SK-MEL-5 (cell line): ENCODE measurements around the gene TEX36. TPM values are rescaled to one million over a fixed set of nuclear protein-coding genes. Genes with fewer than 3 reads are reported as not detected.
"Not testable (repeated sequence)": the region's sequence is repeated elsewhere in the genome, so short reads cannot be mapped to it uniquely, and the experiment has no call there.

Experiments used
- DNase-seq: peaks from one replicate; pipeline ENCODE4 v3.0.0-alpha.2; 2016; ENCODE audit warnings: low read depth, low spot score
- in situ Hi-C: cut with HindIII; loops from 2 replicates; pipeline ENCODE4 v1.10.0; 2016; ENCODE audit warnings: low sequenced_read_pairs, high pct_unique_total_duplicates, low pct_unique_long_range_greater_than_20kb
- total RNA-seq: library from RNA; depleted of rRNA; stranded (reverse); fragments of >200 nt; shearing (Covaris generic); gene quantifications from 2 replicates; pipeline ENCODE4 v1.2.3, GENCODE V29; 2014

TEX36 gene
- total RNA-seq, 1 experiment from 2014 or later: not detected

DNA sequence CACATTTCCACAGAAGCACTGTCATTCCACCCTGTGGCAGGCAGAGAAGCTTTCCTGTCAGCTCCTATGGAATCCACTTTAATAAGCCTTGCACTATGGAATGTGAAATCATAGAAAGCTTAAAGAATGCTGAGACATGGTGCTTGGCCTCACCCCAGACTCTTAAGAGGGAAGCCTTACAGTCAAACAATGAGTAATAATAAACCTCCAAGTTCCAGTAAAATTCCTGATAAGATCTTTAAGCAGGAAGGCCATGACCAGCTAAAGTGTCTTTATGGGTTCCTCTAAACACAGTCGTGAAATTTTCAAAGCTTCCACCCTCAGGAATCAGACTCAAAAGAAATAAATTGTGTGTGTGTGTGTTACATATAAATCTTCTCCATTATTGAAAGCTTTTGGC, 11.9 kb upstream of the TEX36 start:
- no peak for DNase-seq
- in situ Hi-C loops: no loop called here

DNA sequence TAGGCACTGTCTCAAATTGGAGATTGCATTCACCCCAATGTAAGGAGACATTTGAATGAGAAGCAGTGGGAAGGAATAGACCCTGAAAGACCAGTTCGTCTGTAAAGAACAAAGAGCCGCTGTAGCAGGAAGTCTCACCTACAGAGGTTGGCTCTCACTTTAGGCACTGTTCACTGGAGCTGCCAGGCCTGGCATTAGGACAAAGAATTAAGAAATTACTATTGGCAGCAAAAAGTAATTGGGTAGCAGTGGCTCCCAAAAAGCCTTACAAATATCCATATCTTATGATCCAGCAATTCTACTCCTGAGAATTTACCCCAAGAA, 10.5 kb upstream of the TEX36 start:
- in situ Hi-C loops: no loop called here
- DNase-seq: no peak

DNA sequence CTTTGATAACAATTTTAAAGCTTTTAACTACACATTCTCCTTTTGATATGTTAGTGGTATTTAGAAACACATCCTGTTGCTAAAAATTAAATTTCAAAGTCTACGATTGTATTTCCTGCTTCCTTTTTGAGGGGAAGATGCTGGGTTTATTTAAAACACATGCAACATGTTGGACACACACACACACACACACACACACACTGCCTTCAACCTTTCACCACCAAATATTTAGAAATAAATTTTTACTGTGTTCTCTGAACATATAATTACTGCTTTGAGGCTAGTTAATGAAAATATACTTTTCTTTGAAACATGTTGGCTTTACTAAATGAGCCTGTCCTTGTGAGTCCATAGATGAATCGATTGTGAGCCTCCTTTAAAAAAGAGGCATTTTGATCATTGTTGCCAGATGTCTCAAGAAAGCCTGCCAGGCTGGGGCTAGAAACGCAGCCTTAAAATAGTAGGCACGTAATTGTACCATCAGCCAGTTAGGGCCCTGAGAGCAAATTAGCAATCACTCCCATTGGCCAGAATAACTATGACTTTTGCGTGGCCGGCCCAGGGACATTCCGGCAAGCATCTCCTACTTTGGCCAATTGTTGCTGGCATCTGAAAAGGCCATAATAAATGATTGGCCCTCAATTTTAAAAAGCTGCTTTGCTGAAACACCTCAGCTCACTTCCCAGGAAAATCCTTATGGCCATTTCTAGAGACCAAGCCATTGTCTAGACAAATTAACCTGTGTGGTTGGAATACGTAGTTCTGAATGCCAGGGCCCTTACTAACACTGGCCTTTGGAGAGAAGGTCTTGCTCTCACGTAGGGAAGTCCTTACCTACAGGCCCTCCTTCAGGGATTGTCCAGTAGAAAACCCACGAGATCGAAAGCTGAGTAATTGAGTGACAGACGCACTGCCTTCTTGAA, 9.9 kb upstream of the TEX36 start:
- in situ Hi-C loops: no loop called here
- DNase-seq: no peak

DNA sequence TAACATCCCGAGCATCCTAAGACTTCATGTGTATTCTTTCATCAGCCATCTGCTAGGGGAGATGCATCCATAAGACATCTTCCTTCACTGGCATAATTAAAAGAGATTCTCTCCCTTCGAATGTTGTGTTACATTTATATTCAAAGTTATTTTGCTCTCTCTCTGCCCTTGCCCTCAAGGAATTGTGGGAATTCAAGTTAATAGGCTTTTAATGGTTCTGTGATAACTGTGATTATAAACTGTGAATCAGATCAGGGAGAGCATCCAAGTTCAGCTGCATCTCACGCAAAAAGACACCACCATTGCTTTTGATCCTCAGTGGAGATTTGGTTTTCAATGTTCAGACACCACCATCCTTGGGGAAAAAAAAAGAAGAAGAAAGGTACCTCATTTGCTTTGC, 9.2 kb upstream of the TEX36 start:
- in situ Hi-C loops: no loop called here
- DNase-seq: no peak

DNA sequence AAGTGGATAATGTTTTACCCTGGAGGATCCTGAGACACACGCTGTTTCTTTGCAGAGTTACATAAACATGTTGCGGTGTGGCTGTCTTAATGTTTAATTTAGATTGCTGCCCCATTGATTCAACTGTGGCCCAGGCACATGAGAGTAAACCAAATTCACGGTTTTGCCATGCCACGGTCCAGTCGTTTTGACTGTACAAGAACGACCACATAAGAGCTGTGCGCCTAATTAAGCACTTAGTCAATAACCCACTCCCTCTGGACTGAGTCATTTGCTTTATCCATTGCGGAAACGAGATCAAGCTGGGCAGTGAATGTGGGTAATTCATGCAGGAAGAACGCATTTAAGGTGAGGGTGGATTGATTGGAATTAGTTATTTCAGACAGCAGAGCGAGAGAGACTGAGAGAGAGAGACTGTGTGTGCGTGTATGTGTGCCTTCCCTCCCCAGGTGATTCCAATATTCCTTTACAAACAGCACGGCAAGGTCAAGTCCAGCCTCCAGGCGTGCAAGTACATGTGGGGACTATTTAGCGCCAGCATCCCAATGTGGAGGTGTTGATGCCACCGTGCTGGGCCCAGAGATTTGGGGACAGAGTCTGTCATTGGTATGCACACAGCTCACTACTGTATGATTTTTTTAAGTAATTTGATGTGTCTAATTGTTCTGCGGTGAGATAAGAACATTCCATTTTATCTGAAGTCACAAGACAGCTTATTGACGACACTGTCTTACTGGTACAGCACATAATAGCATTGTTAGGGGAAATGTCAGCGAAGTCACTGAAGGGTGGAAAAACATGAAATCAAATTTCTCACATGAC, 8.4 kb upstream of the TEX36 start:
- in situ Hi-C loops: no loop called here
- no peak for DNase-seq

DNA sequence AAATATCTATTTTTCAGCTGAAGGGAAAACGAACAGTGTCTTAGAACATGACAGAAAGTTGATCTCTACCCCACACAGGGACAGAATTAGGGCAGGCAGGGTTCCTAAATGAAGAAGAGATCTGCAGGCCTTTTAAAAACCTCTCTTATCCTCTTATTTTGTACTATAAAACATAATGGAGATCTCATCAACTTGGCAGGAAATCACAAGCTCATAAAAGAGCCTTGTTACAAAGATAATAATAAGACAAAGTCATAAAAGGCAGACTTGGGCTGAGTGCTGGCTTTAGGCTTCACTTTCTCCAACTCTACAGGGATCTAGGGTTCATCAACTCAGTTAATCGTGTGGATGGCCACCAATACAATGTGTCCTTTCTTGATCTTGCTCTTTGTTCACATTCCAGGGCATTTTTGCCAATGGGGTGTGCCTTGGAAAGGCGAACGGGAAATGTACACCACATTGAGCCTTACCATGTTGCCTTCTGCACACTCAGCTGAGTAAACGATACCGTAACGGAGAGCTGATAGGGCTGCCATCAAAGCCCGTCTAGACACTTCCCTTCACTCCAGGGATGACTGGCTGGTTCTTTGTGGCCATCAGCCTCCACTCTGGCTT, 7.1 kb upstream of the TEX36 start:
- in situ Hi-C loops: no loop called here
- no peak for DNase-seq

DNA sequence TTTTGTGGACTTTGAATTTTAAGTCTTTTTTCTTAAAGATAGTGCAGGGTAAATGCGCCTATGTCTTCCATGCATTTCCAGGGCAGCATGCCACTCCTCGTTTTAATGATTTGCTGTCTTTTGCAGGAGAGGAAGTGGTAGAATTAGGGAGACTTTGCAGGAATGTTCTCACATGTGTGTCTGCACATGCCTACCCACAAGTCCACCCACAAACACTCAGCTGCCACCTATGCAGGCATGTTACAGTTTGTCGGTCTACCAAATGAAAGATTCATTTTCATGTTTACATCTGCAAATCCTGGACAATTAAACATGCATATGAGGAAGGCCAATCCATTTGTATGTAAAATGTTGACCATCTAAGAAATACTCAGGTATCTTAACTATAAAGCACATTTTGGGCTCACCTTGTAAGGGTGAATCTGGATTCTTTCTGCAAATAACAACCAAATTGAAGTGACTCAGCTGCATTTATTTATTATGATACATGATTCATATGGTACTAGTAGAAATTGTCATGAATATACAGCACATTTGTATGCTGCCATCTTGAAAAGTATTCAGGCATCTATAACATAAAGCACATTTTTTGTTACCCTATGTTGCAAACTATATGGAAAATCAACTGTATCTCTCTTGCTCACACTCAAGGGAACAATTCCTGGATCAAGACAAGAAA, 4.7 kb upstream of the TEX36 start:
- DNase-seq: no peak
- in situ Hi-C loops: no loop called here

DNA sequence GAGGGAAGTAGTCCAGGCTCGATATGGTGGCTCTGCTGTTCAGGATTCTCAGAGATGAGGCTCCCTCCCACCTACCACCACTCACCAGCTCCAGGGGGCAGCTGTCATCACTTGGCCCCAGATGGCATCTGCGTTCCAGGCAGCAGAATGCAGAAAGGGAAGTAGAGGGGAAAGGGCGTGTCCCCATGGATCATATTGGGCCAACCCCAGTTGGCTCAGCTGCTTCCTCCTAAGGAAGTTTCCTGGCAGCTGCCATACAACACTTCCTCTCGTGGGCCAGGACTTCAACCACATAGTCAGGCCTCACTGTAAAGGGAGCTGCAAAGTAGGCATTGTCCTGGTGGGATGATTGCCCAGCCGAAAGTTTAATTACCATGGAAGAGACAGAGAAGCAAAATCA, 1.6 kb upstream of the TEX36 start:
- no peak for DNase-seq
- in situ Hi-C loops: no loop called here

DNA sequence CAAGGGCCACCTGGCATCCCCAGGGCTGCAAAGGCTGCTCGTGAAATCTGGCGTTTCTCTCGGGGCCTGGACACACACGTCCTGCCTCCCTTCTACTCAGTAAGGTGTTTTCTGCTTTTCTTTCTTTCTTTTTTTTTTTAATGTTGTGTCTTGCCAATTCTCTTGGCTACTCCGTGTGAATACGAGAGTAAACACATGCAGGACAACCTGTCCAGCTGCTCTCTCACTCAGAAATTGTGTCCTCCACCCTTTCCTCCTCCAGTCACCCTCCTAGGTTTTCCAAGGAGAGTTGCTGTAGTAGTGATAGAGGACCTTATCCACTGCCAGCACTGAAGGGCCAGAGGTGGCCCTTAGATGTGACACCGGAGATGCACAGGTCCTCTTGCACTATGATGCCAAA, 858 bp upstream of the TEX36 start:
- no peak for DNase-seq
- in situ Hi-C loops: no loop called here

DNA sequence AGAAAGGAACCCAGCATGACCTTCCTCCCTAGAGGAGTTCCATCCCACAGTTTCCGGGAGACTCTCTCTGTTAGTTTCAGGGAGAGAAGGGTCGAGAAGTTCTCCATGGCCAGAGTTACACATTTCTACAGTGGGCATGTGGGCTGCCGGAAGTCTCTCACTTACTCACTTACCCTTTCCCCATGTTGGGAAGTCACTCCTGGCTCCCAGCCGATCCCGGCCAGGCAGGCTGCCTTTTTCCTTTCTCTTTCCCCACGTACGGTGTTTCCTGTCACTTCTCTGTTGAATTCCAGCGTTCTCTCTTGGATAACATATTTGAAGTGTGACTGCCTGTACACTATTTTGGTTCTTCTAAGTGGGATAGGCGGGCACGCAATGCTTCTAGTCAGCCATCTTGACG, 3.5 kb downstream of the TEX36 start:
- no peak for DNase-seq
- in situ Hi-C loops: no loop called here

DNA sequence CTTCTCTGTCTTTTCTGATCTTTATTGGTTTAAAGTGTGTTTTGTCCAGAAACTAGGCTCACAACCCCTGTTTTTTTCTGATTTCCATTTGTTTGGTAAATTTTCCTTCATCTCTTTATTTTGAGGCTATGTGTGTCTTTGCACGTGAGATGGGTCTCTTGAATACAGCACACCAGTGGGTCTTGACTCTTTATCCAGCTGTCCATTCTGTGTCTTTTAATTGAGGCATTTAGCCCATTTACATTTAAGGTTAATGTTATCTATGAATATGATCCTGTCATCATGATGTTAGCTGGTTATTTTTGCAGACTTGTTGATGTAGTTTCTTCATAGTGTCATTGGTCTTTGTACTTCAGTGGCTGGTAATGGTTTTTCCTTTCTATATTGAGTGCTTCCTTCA, 10.1 kb downstream of the TEX36 start:
- in situ Hi-C loops: no loop called here
- DNase-seq: no peak

DNA sequence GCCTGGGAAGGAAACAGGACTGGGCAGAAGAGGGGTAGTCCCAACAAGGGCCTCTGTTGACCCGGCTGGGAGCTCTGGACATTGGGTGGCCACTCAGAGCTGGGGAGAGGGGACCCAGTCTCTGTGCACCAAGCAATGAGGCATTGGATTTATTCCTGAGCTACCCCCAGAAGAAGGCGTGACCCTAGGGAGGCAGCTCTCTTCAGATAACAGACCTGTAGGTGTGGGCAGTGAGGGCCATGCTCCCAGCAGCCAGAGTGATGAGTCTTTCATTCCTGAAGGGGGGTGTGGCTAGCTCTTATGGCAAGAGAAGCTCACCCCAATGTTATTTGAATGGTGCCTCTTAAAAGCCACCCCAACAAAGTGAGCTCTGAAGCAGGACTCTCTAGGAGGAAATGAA, 20.4 kb downstream of the TEX36 start:
- no peak for DNase-seq
- in situ Hi-C loops: no loop called here

DNA sequence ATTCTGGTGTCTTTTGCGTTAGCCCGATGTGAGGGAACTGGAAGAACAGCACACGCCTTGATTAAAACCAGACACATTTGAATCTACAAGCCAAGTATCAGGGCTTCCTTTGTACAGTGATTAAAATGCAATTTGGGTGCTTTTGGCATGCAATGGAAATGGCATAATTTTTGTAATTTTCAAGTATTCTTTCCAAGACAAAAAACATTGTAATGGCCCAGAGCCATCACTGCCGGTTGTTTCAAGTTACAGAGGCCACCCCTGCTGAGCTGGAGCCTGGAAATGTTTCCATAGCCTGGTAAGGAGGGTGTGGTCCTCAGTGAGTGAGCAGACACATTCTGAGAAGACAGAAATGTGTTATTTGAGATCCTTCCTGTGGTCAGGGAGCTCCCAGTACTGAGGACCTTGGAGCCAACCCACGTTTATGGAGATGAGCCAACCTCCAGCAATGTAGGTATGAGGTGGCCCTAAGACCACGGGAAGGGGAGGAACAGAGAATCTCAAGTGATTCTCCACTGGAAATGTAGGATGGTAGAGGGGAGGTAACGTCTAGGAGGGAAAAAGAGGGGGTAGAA, 20.9 kb downstream of the TEX36 start:
- no peak for DNase-seq
- in situ Hi-C loops: no loop called here

DNA sequence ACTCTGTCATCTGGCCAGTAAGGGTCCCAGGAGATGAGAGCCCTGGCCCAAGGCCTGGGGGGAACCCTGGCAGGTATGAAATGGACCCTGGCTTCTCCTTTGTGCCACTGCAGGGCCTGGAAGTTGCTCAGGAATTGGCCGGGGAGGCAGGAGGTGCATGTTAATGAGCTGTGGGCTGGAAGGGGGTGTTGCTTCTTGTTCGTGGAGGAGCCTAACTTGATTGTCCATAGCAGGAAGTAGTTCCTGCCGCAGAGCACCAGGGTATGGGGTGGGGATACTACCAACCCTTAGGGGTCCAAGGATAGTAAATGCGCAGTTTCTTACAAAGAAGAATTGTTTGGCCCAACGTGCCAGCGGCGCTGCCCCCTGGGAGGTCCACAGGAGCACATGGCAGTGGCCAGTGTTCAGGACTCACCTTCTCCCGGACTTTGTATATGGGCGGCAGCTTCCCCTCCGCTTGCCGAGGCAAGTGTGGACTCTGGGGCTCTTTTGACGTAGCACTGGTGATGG, 21.5 kb downstream of the TEX36 start:
- in situ Hi-C loops: no loop called here
- no peak for DNase-seq

DNA sequence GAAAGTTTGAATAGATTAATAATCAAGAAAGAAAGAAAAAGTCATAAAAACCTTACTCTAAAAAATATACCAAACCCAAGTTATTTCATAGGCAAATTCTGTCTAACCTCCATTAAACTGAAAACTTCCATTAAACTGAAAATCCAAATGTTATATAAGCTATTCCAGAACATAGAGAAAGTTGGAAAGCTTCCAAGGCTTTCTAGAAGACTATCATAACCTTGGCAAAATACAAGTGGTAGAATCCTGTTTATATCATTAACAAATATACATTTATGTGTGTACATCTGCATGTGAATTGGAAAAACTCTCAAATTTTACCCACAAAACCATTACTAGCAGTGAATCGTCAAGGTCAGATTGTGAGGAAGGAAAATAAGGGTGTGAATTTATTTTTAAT, 23.9 kb downstream of the TEX36 start:
- in situ Hi-C loops: no loop called here
- DNase-seq: no peak

DNA sequence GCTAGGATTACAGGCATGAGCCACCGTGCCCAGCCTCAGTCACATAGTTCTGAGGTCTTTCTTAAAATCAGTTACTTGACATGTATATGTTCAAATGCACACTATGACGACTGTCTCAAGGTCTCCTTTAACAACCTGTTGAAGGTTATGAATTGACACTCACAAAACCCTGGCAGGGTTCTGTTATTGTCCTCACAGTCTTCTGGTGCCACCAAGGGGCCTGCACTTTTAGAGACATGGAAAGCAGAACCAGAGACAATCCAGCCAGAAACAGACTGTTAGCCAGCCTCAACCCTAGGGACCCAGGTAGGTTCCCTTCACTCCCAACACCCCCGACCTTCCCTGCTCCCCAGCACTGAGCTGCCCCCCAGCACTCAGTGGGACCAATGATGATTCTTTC, 26.4 kb downstream of the TEX36 start:
- no peak for DNase-seq
- in situ Hi-C loops: no loop called here

DNA sequence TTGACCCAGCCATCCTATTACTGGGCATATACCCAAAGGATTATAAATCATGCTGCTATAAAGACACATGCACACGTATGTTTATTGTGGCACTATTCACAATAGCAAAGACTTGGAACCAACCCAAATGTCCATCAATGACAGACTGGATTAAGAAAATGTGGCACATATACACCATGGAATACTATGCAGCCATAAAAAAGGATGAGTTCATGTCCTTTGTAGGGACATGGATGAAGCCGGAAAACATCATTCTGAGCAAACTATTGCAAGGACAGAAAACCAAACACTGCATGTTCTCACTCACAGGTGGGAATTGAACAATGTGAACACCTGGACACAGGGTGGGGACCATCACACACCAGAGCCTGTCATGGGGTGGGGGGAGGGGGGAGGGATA, 29.9 kb downstream of the TEX36 start:
- in situ Hi-C loops, DNase-seq: not testable (repeated sequence)

DNA sequence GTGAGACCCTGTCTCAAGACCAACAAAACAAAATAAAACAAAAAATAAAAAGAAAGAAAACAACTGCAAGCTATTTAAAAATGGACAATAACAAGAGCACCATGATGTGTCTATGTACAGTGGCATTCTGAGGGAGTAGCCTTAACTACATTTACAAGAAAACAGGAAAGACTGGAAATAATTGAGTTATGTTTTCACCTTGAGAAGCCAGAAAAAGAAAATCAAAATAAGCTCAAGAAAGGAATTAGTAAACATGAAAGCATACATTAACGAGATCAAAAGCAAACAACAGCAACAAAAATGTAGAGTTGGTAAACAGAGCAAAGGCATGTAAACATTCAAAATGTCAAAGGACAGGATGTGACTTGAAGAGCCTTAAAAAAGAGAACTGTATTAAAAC, 36.7 kb downstream of the TEX36 start:
- in situ Hi-C loops: no loop called here

More for the DNA sequence above, 36.7 kb downstream of the TEX36 start:
- no peak for DNase-seq
